ENCODE measurements around the gene CFAP54. TPM values are rescaled to one million over a fixed set of nuclear protein-coding genes. Genes with fewer than 3 reads are reported as not detected.

Gene CFAP54
- total and polyA plus RNA-seq, 2 experiments from 2014 or later: 0.07 to 0.76 TPM

- peaks cover 17% of the 10 kb centered on the region for H3K4me1 ChIP-seq (ENCODE audit: insufficient read depth)
- H3K36me3 Mint-ChIP-seq (ENCODE audit: low read depth): peaks cover 6% of the 10 kb centered on the region
- H3K9me3 Mint-ChIP-seq: no peaks in the 10 kb centered on the region
- 0 out of 2 replicates have a peak, but pooled peaks cover 3% of the 10 kb centered on the region for H3K9me2 ChIP-seq (ENCODE audit: insufficient read depth)
- H2AFZ ChIP-seq: no peak overlapping the region
- H3K27me3 ChIP-seq (ENCODE audit: insufficient read depth): no peaks in the 10 kb centered on the region
- ATAC-seq (no peak), DNase-seq (ENCODE audit: low spot score) (no peak)
- peaks cover 34% of the 10 kb centered on the region for H3K4me1 Mint-ChIP-seq
- H3K4me2 ChIP-seq: no peak overlapping the region
- H3K79me2 ChIP-seq (replicated peaks; ENCODE audit: insufficient read depth): peaks cover 51% of the 10 kb centered on the region
- H3K4me3 ChIP-seq: no peak overlapping the region
- peaks cover 2% of the 10 kb centered on the region for H3K27me3 Mint-ChIP-seq (ENCODE audit: insufficient read depth, low read depth, poor library complexity)
- H3K27ac Mint-ChIP-seq: no peak overlapping the region
- no peak overlapping the region for H3K4me3 Mint-ChIP-seq
- H3F3A ChIP-seq (replicated peaks; ENCODE audit: low read depth): no peaks in the 10 kb centered on the region; the same call in 1 of the 2 replicates
- no peaks in the 10 kb centered on the region for H4K20me1 ChIP-seq (replicated peaks; ENCODE audit: insufficient read depth)
- TF ChIP-seq EZH2phosphoT487 (IDR thresholded peaks at IDR 0.05; ENCODE audit: unreplicated experiment) (no peak), ZNF331 (CRISPR knock-in tag; IDR thresholded peaks at IDR 0.05; ENCODE audit: low read depth) (no peak), CREB1 (CRISPR knock-in tag; IDR thresholded peaks at IDR 0.05; ENCODE audit: low read depth) (no peak), ZNF114 (CRISPR knock-in tag; IDR thresholded peaks at IDR 0.05) (no peak), CTCF (conservative IDR thresholded peaks at IDR 0.05; ENCODE audit: low read depth in 2 of 2) (no peak), EZH2 (IDR thresholded peaks at IDR 0.05; ENCODE audit: low read depth, unreplicated experiment) (no peak), ZNF462 (CRISPR knock-in tag; IDR thresholded peaks at IDR 0.05) (no peak), POLR2AphosphoS5 (IDR thresholded peaks at IDR 0.05; ENCODE audit: low read depth) (no peak), NANOG (IDR thresholded peaks at IDR 0.05; ENCODE audit: borderline replicate concordance) (no peak), REST (IDR thresholded peaks at IDR 0.05; ENCODE audit: unreplicated experiment) (no peak), ETS1 (IDR thresholded peaks at IDR 0.05) (no peak), JUNB (IDR thresholded peaks at IDR 0.05; ENCODE audit: unreplicated experiment) (no peak), STAT1 (IDR thresholded peaks at IDR 0.05; ENCODE audit: unreplicated experiment) (no peak)
- H3K27ac ChIP-seq (ENCODE audit: low read depth): no peak overlapping the region
- no peaks in the 10 kb centered on the region for H3K36me3 ChIP-seq (ENCODE audit: insufficient read depth)
These were observed 422.9 kb downstream of the CFAP54 start for GRCh38 chr12:96912261-96912660.
